HepG2 (cell line): ENCODE data around the gene COG1. TPM values are rescaled to one million over a fixed set of nuclear protein-coding genes. Genes with fewer than 3 reads are reported as not detected.

Experiments
- ELF1 ChIP-seq: sonication (generic); formaldehyde crosslinking; IDR thresholded peaks from 2 replicates; pipeline ENCODE4 v1.4.0; 2020; ENCODE audit warnings: missing genetic modification reagents
- FOXP4 ChIP-seq: sonication (generic); formaldehyde crosslinking; IDR thresholded peaks from 2 replicates; pipeline ENCODE4 v1.4.0; 2020; ENCODE audit warnings: missing genetic modification reagents
- HDAC1 ChIP-seq: sonication (generic); formaldehyde crosslinking; IDR thresholded peaks from 2 replicates; pipeline ENCODE4 v1.5.1; 2020; ENCODE audit warnings: mild to moderate bottlenecking, missing genetic modification reagents
- ISL2 ChIP-seq: sonication (generic); formaldehyde crosslinking; IDR thresholded peaks from 2 replicates; pipeline ENCODE4 v1.5.0; 2020; ENCODE audit warnings: missing genetic modification reagents
- MAX ChIP-seq: IDR thresholded peaks from 2 replicates; pipeline ENCODE4 v1.6.1; 2012; ENCODE audit warnings: inconsistent platforms
- MYC ChIP-seq: sonication (generic); formaldehyde crosslinking; IDR thresholded peaks from 2 replicates; pipeline ENCODE4 v1.9.0; 2021; ENCODE audit warnings: missing genetic modification reagents, borderline replicate concordance
- NCOR1 ChIP-seq: fragments of 200-600 bp; sonication (generic); IDR thresholded peaks from 2 replicates; pipeline ENCODE4 v1.7.0; 2017; ENCODE audit warnings: antibody characterized with exemption, low read length, borderline replicate concordance
- NR2F2 ChIP-seq: IDR thresholded peaks from 2 replicates; pipeline ENCODE4 v1.6.1; 2012; ENCODE audit warnings: low read depth, inconsistent platforms, borderline replicate concordance
- ONECUT2 ChIP-seq: sonication (generic); formaldehyde crosslinking; IDR thresholded peaks from 2 replicates; pipeline ENCODE4 v1.4.0; 2020; ENCODE audit warnings: missing genetic modification reagents
- PPARG ChIP-seq: conservative IDR thresholded peaks from 2 replicates; pipeline ENCODE4 v1.6.1; 2016; ENCODE audit warnings: missing biosample characterization, missing genetic modification reagents
- PRDM10 ChIP-seq: sonication (generic); formaldehyde crosslinking; IDR thresholded peaks from 2 replicates; pipeline ENCODE4 v1.4.0; 2020; ENCODE audit warnings: low read depth, missing genetic modification reagents
- SKIL ChIP-seq: sonication (generic); formaldehyde crosslinking; IDR thresholded peaks from 2 replicates; pipeline ENCODE4 v1.8.0; 2022; ENCODE audit warnings: missing genetic modification reagents, mild to moderate bottlenecking, moderate library complexity, borderline replicate concordance
- YEATS4 ChIP-seq: sonication (generic); formaldehyde crosslinking; IDR thresholded peaks from 2 replicates; pipeline ENCODE4 v1.4.0; 2020; ENCODE audit warnings: missing genetic modification reagents, borderline replicate concordance
- ZBTB46 ChIP-seq: sonication (generic); formaldehyde crosslinking; IDR thresholded peaks from 2 replicates; pipeline ENCODE4 v1.4.0; 2020; ENCODE audit warnings: mild to moderate bottlenecking, missing genetic modification reagents, borderline replicate concordance
- ZFX ChIP-seq: sonication (generic); formaldehyde crosslinking; IDR thresholded peaks from 2 replicates; pipeline ENCODE4 v1.4.0; 2020; ENCODE audit warnings: mild to moderate bottlenecking, low read depth, missing genetic modification reagents, moderate library complexity
- ZFY ChIP-seq: sonication (generic); formaldehyde crosslinking; IDR thresholded peaks from 2 replicates; pipeline ENCODE4 v1.4.0; 2020; ENCODE audit warnings: missing genetic modification reagents
- ZKSCAN8 ChIP-seq: IDR thresholded peaks from 2 replicates; pipeline ENCODE4 v1.6.1; 2016; ENCODE audit warnings: borderline replicate concordance, missing genetic modification reagents, missing compliant biosample characterization
- ZNF761 ChIP-seq: sonication (generic); formaldehyde crosslinking; conservative IDR thresholded peaks from 2 replicates; pipeline ENCODE4 v1.4.0; 2020; ENCODE audit warnings: mild to moderate bottlenecking, missing genetic modification reagents
- polyA plus RNA-seq, 8 experiments: library from polyadenylated mRNA; depleted of rRNA in 3 of 8; stranded (reverse) in 7 of 8; unstranded in 1 of 8; fragments of >200 nt; fragmentation: Illumina TruSeq in 4 of 8; extraction: Trizol in 4 of 8; gene quantifications; 2 replicates each; pipeline versions ENCODE4 v1.2.1 to v1.2.3, GENCODE V29; 2011 to 2016; ENCODE audit warnings: low read depth in 4 of 8, missing spikeins in 1 of 8, mixed read lengths in 1 of 8; ENCODE audit not compliant: insufficient read depth in 1 of 8
- total RNA-seq, 5 experiments: library from RNA; depleted of rRNA; stranded (reverse); fragments of >200 nt; fragmentation: Illumina TruSeq; extraction: Trizol; gene quantifications; 2 replicates each; pipeline ENCODE4 v1.2.3, GENCODE V29; 2016; ENCODE audit warnings: low read depth in 1 of 5

Gene COG1
- total and polyA plus RNA-seq, 2 of the 13 experiments (the other 11 are each of a cell fraction or from before 2014, with no cell fraction given), result 36.6 to 39.7 TPM

GRCh38 chr17:73203135-73203787 lies 10.4 kb downstream of the COG1 start (continued):
- TF ChIP-seq ZFX (CRISPR knock-in tag) (peak; percentile 68), HDAC1 (no peak), ZBTB46 (0 out of 2 replicates have a peak, but pooled peaks have one; percentile 30), FOXP4 (CRISPR knock-in tag) (peak; percentile 66), NCOR1 (peak; percentile 43; the same call in 1 of the 2 replicates), ONECUT2 (CRISPR knock-in tag) (peak; percentile 46; the same call in 1 of the 2 replicates), ISL2 (CRISPR knock-in tag) (peak; percentile 80), PRDM10 (CRISPR knock-in tag) (0 out of 2 replicates have a peak, but pooled peaks have one; percentile 35), ZNF761 (no peak), YEATS4 (CRISPR knock-in tag) (peak; percentile 69; the same call in 1 of the 2 replicates), ELF1 (CRISPR knock-in tag) (peak; percentile 50), SKIL (CRISPR knock-in tag) (no peak), PPARG (CRISPR knock-in tag) (peak; percentile 61), MYC (CRISPR knock-in tag) (0 out of 2 replicates have a peak, but pooled peaks have one; percentile 35), MAX (peak; percentile 48; the same call in 1 of the 2 replicates), ZFY (CRISPR knock-in tag) (peak; percentile 75), NR2F2 (peak; percentile 42; the same call in 1 of the 2 replicates), ZKSCAN8 (CRISPR knock-in tag) (peak; percentile 70; the same call in 1 of the 2 replicates)
